Gastroesophageal sphincter (tissue), 4 donors: Measurements from ENCODE around the gene UBL4A. TPM values are rescaled to one million over a fixed set of nuclear protein-coding genes. Genes with fewer than 3 reads are reported as not detected.

ENCODE experiments used
- ATAC-seq: fragments of 150-250 bp; one replicate; pipeline ENCODE4 v1.9.1; 2016; ENCODE audit warnings: mild to moderate bottlenecking, moderate library complexity
- H3K27ac ChIP-seq, 4 donors: fragments of 200-600 bp; sonication (generic) in 3 of 4; 1 replicate in 3 of 4; 2 replicates in 1 of 4; pipeline ENCODE4 v1.5.1; 2016 to 2019
- H3K27me3 ChIP-seq: fragments of 200-600 bp; sonication (generic); one replicate; pipeline ENCODE4 v1.5.1; 2019
- H3K36me3 ChIP-seq, 2 donors: fragments of 200-600 bp; sonication (generic); one replicate each; pipeline ENCODE4 v1.5.1; 2019; ENCODE audit warnings: control low read depth in 1 of 2
- H3K4me1 ChIP-seq, 3 donors: fragments of 200-600 bp; sonication (generic); 1 replicate in 2 of 3; 2 replicates in 1 of 3; pipeline ENCODE4 v1.5.1; 2016 to 2019; ENCODE audit warnings: control low read depth in 2 of 3
- H3K4me3 ChIP-seq, 2 donors: fragments of 200-600 bp; sonication (generic); one replicate each; pipeline ENCODE4 v1.5.1; 2019; ENCODE audit warnings: mild to moderate bottlenecking in 1 of 2, moderate library complexity in 1 of 2
- H3K9me3 ChIP-seq, 3 donors: fragments of 200-600 bp; sonication (generic); one replicate each; pipeline ENCODE4 v1.5.1; 2017 to 2019; ENCODE audit warnings: control low read depth in 2 of 3
- CTCF ChIP-seq, 4 experiments: fragments of 200-600 bp in 2 of 4; fragments of 450-650 bp in 2 of 4; sonication (generic) in 1 of 4; IDR thresholded peaks; one replicate each; pipeline ENCODE4 v1.5.1; 2017 to 2019; ENCODE audit warnings: antibody characterized with exemption in 4 of 4, mild to moderate bottlenecking in 2 of 4, moderate library complexity in 2 of 4
- EP300 ChIP-seq: sonication (generic); formaldehyde crosslinking; IDR thresholded peaks from one replicate; pipeline ENCODE4 v1.6.1; 2017; ENCODE audit warnings: antibody characterized with exemption, mild to moderate bottlenecking
- POLR2A ChIP-seq, 2 donors: fragments of 450-650 bp; IDR thresholded peaks; one replicate each; pipeline ENCODE4 v1.6.1; 2017; ENCODE audit warnings: antibody characterized with exemption in 2 of 2, mild to moderate bottlenecking in 2 of 2, moderate library complexity in 1 of 2
- POLR2AphosphoS5 ChIP-seq: sonication (generic); formaldehyde crosslinking; IDR thresholded peaks from one replicate; pipeline ENCODE4 v1.6.1; 2017; ENCODE audit warnings: antibody characterized with exemption
- WGBS, 2 donors: methylation state at CpG; one replicate each; pipeline ENCODE4 v1.1.5; 2018; ENCODE audit warnings: low coverage in 1 of 2; 5-methylcytosine and 5-hydroxymethylcytosine counted together
- total RNA-seq, 4 donors: library from RNA; depleted of rRNA; stranded (reverse); fragments of >200 nt; gene quantifications; one replicate each; pipeline ENCODE4 v1.1.0, GENCODE V29; 2016

Gene UBL4A
- total RNA-seq, 4 donors from 2014 or later, result 35.9 to 80.2 (median 47.0) TPM

GRCh38 chrX:154472685-154473632 is 13.5 kb downstream of the UBL4A start:
- Histone ChIP-seq H3K4me3 (no peak overlapping the region), H3K27me3 (no peaks in the 10 kb centered on the region), H3K9me3 (no peaks in the 10 kb centered on the region), H3K4me1 (peaks cover 0 to 5% (median 0%) of the 10 kb centered on the region in 3 donors), H3K36me3 (peaks cover 0 to 54% of the 10 kb centered on the region in 2 donors), H3K27ac (no peak overlapping the region)
- no peak for ATAC-seq
- 60 to 71% methylated on average over 1 to 15 of the region's 28 CpGs for WGBS, 2 donors
- TF ChIP-seq EP300 (no peak), POLR2A (IDR thresholded peaks at IDR 0.05) (no peak), POLR2AphosphoS5 (no peak)

DNA sequence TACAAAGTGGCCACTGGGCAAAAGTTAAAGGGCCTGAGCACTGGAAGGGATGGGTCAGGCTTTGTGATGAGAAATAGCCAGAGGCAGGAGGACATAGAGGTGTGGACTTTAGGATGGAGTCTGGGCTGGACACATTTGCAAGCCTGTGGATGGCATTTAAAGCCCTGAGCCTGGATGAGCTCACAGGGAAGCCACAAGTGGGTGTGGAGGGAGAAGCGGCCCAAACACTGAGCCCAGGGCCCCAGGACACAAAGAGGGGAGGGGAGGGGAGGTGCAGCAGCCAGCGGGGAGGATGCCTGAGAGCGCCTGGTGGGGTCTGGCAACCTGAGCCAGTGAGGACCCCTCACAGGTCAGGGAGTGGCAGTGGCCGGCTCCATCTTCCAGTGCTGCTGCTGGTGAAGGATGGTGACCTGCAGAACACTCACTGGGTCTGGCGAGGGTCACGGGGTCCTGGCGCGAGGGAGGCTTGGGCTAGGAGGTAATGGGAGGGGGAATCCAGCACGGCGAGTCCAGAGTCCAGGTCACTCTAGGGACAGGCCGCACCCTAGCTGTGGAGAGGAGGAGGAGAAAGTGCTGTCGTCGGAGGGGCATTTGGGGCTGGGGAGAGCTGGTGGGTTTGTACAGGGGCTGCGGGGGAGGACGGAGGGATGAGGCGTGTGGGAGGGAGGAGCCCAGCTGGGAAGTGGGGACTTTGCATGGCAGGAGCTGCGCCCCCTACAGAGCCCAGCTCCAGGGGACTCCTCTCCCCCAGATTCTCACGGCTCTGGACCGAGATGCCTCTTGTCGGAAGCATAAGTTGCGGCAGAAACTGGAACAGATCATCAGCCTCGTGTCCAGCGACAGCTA is 14.4 kb downstream of the UBL4A start:
- H3K27ac ChIP-seq, result no peak overlapping the region
- WGBS, 2 donors, result 86% methylated on average over 8 of the region's 23 CpGs; no CpG with 5 or more reads in 1 of the 2 donors
- H3K27me3 ChIP-seq, result no peaks in the 10 kb centered on the region
- H3K36me3 ChIP-seq, result peaks cover 0 to 63% of the 10 kb centered on the region in 2 donors
- no peaks in the 10 kb centered on the region for H3K4me1 ChIP-seq
- H3K9me3 ChIP-seq, result no peaks in the 10 kb centered on the region
- ATAC-seq, result no peak
- no peak overlapping the region for H3K4me3 ChIP-seq
- no peak for TF ChIP-seq POLR2A (IDR thresholded peaks at IDR 0.05)
- TF ChIP-seq CTCF (IDR thresholded peaks at IDR 0.05), result no peak
- no peak for TF ChIP-seq EP300
- TF ChIP-seq POLR2AphosphoS5, result no peak

- H3K27ac ChIP-seq, result no peak overlapping the region
- TF ChIP-seq CTCF (IDR thresholded peaks at IDR 0.05) (no peak), POLR2A (IDR thresholded peaks at IDR 0.05) (no peak), POLR2AphosphoS5 (no peak), EP300 (no peak)
- 60 to 94% methylated on average over 1 to 5 of the region's 23 CpGs for WGBS, 2 donors
- no peaks in the 10 kb centered on the region for H3K9me3 ChIP-seq
- no peak for ATAC-seq
- no peaks in the 10 kb centered on the region for H3K27me3 ChIP-seq
- peaks cover 0 to 73% of the 10 kb centered on the region in 2 donors for H3K36me3 ChIP-seq
- no peaks in the 10 kb centered on the region for H3K4me1 ChIP-seq
- no peak overlapping the region for H3K4me3 ChIP-seq
These were observed 15.4 kb downstream of the UBL4A start for GRCh38 chrX:154470914-154471568.

DNA sequence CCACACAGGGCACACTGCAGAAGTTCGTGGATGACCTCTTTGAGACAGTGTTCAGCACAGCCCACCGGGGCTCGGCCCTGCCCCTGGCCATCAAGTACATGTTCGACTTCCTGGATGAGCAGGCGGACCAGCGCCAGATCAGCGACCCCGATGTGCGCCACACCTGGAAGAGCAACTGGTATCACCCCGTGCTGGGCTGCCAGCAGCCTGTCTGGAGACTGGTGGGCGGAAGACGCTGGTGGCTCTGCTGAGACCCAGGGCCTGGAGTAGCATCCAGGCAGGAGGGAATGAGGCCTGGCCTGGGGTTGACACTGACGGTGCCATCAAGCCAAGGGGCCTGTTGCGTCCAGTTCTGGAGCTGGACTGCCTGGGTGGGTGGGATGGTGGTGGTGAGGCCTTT is 16.0 kb downstream of the UBL4A start:
- H3K4me3 ChIP-seq, result no peak overlapping the region
- ATAC-seq, result no peak
- H3K27ac ChIP-seq, result no peak overlapping the region
- no peaks in the 10 kb centered on the region for H3K4me1 ChIP-seq
- peaks cover 0 to 79% of the 10 kb centered on the region in 2 donors for H3K36me3 ChIP-seq
- no CpG with 5 or more reads among the region's 14 CpGs for WGBS, 2 donors
- TF ChIP-seq POLR2AphosphoS5, result no peak
- TF ChIP-seq POLR2A (IDR thresholded peaks at IDR 0.05), result no peak
- TF ChIP-seq EP300, result no peak
- H3K9me3 ChIP-seq, result no peaks in the 10 kb centered on the region
- no peaks in the 10 kb centered on the region for H3K27me3 ChIP-seq

- Histone ChIP-seq H3K4me1 (no peaks in the 10 kb centered on the region), H3K27me3 (no peaks in the 10 kb centered on the region), H3K36me3 (peaks cover 0 to 85% of the 10 kb centered on the region in 2 donors), H3K9me3 (no peaks in the 10 kb centered on the region), H3K27ac (no peak overlapping the region), H3K4me3 (no peak overlapping the region)
- no peak for ATAC-seq
- WGBS, 2 donors, result 100% methylated on average over 2 of the region's 18 CpGs; no CpG with 5 or more reads in 1 of the 2 donors
- TF ChIP-seq CTCF (IDR thresholded peaks at IDR 0.05) (no peak), EP300 (no peak), POLR2A (IDR thresholded peaks at IDR 0.05) (no peak), POLR2AphosphoS5 (no peak)
These were observed 16.5 kb downstream of the UBL4A start for GRCh38 chrX:154469880-154470279.
